H9 (cell line): ENCODE measurements around the gene CSNK2A2. TPM values are rescaled to one million over a fixed set of nuclear protein-coding genes. Genes with fewer than 3 reads are reported as not detected.

Experiments
- DNase-seq: peaks from one replicate; pipeline ENCODE4 v3.0.0-alpha.2; 2017
- H2AFZ ChIP-seq: one replicate; pipeline ENCODE4 v1.6.1; 2013; ENCODE audit warnings: mild to moderate bottlenecking, low read length, control low read depth, moderate library complexity
- H2AK5ac ChIP-seq: 2 replicates; pipeline ENCODE4 v1.6.1; 2013; ENCODE audit warnings: low read length, control low read depth, mixed read lengths; ENCODE audit not compliant: insufficient read length
- H2BK120ac ChIP-seq: one replicate; pipeline ENCODE4 v1.6.1; 2013; ENCODE audit warnings: low read depth, mild to moderate bottlenecking, low read length, control low read depth, inconsistent platforms; ENCODE audit not compliant: poor library complexity, severe bottlenecking
- H2BK12ac ChIP-seq: 2 replicates; pipeline ENCODE4 v1.6.1; 2013; ENCODE audit warnings: low read length, control low read depth, mixed read lengths, low read depth; ENCODE audit not compliant: insufficient read length
- H2BK15ac ChIP-seq: 2 replicates; pipeline ENCODE4 v1.6.1; 2013; ENCODE audit warnings: low read depth, low read length, control low read depth
- H2BK20ac ChIP-seq: one replicate; pipeline ENCODE4 v1.6.1; 2013; ENCODE audit warnings: low read depth, mild to moderate bottlenecking, low read length, control low read depth, inconsistent platforms; ENCODE audit not compliant: poor library complexity, severe bottlenecking
- H2BK5ac ChIP-seq: 2 replicates; pipeline ENCODE4 v1.6.1; 2013; ENCODE audit warnings: low read length, control low read depth, mixed read lengths; ENCODE audit not compliant: insufficient read length
- H3K14ac ChIP-seq: 2 replicates; pipeline ENCODE4 v1.6.1; 2013; ENCODE audit warnings: low read length, control low read depth; ENCODE audit not compliant: insufficient read depth
- H3K18ac ChIP-seq: 2 replicates; pipeline ENCODE4 v1.6.1; 2013; ENCODE audit warnings: low read depth, mild to moderate bottlenecking, mixed read lengths, low read length, control low read depth; ENCODE audit not compliant: insufficient read length
- H3K23ac ChIP-seq: 2 replicates; pipeline ENCODE4 v1.6.1; 2013; ENCODE audit warnings: low read length, control low read depth, mixed read lengths, low read depth; ENCODE audit not compliant: insufficient read length
- H3K23me2 ChIP-seq: 2 replicates; pipeline ENCODE4 v1.6.1; 2013; ENCODE audit warnings: low read depth, mild to moderate bottlenecking, mixed read lengths, low read length, control low read depth; ENCODE audit not compliant: insufficient read length, poor library complexity, severe bottlenecking
- H3K27ac ChIP-seq: 2 replicates; pipeline ENCODE4 v1.5.1; 2013; ENCODE audit warnings: low read length, control low read depth, mixed read lengths, low read depth; ENCODE audit not compliant: insufficient read length
- H3K27me3 ChIP-seq: 2 replicates; pipeline ENCODE4 v1.6.1; 2013; ENCODE audit warnings: low read length, control low read depth, inconsistent platforms; ENCODE audit not compliant: insufficient read depth
- H3K4ac ChIP-seq: 2 replicates; pipeline ENCODE4 v1.6.1; 2013; ENCODE audit warnings: low read depth, mild to moderate bottlenecking, control low read depth, inconsistent platforms, low read length, moderate library complexity
- H3K4me1 ChIP-seq: 2 replicates; pipeline ENCODE4 v1.6.1; 2013; ENCODE audit warnings: low read length, control low read depth, inconsistent platforms; ENCODE audit not compliant: insufficient read depth
- H3K4me2 ChIP-seq: 2 replicates; pipeline ENCODE4 v1.6.1; 2013; ENCODE audit warnings: low read length, control low read depth, mixed read lengths; ENCODE audit not compliant: insufficient read length, insufficient read depth
- H3K56ac ChIP-seq: 2 replicates; pipeline ENCODE4 v1.6.1; 2013; ENCODE audit warnings: low read depth, mild to moderate bottlenecking, mixed read lengths, low read length, control low read depth; ENCODE audit not compliant: insufficient read length
- H3K79me1 ChIP-seq: 2 replicates; pipeline ENCODE4 v1.6.1; 2013; ENCODE audit warnings: low read depth, mild to moderate bottlenecking, moderate library complexity, low read length, control low read depth, inconsistent platforms; ENCODE audit not compliant: insufficient read depth, poor library complexity, severe bottlenecking
- H3K79me2 ChIP-seq: 2 replicates; pipeline ENCODE4 v1.6.1; 2013; ENCODE audit warnings: low read length, control low read depth, inconsistent platforms; ENCODE audit not compliant: insufficient read depth
- H3K9ac ChIP-seq: 2 replicates; pipeline ENCODE4 v1.6.1; 2013; ENCODE audit warnings: low read length, control low read depth, mixed read lengths; ENCODE audit not compliant: insufficient read length; ENCODE audit errors: extremely low read depth
- H3K9me3 ChIP-seq: one replicate; pipeline ENCODE4 v1.6.1; 2013; ENCODE audit warnings: low read depth, low read length, inconsistent platforms; ENCODE audit not compliant: control insufficient read depth
- H3T11ph ChIP-seq: one replicate; pipeline ENCODE4 v1.6.1; 2013; ENCODE audit warnings: mild to moderate bottlenecking, low read length, control low read depth, inconsistent platforms
- H4K20me1 ChIP-seq: one replicate; pipeline ENCODE4 v1.6.1; 2013; ENCODE audit not compliant: control insufficient read depth, insufficient read length, insufficient read depth
- H4K5ac ChIP-seq: 2 replicates; pipeline ENCODE4 v1.6.1; 2013; ENCODE audit warnings: low read depth, mild to moderate bottlenecking, mixed read lengths, low read length, control low read depth; ENCODE audit not compliant: insufficient read length
- H4K8ac ChIP-seq: replicated peaks from 2 replicates; pipeline ENCODE4 v1.6.1; 2013; ENCODE audit warnings: low read length, control low read depth, mixed read lengths, low read depth; ENCODE audit not compliant: insufficient read length
- H4K91ac ChIP-seq: 2 replicates; pipeline ENCODE4 v1.6.1; 2013; ENCODE audit warnings: low read depth, mild to moderate bottlenecking, moderate library complexity, mixed read lengths, low read length, control low read depth; ENCODE audit not compliant: insufficient read length
- H3K27ac Mint-ChIP-seq, 3 experiments: 2 replicates in 2 of 3; 3 replicates in 1 of 3; pipeline ENCODE4 v1.8.0; 2020 to 2021; ENCODE audit warnings: mixed read lengths in 3 of 3, mild to moderate bottlenecking in 1 of 3, moderate library complexity in 1 of 3
- H3K27me3 Mint-ChIP-seq: 2 replicates; pipeline ENCODE4 v1.8.0; 2021; ENCODE audit warnings: low read depth, mild to moderate bottlenecking, moderate library complexity, mixed read lengths
- H3K36me3 Mint-ChIP-seq, 3 experiments: 2 replicates in 2 of 3; 3 replicates in 1 of 3; pipeline ENCODE4 v1.8.0; 2020 to 2021; ENCODE audit warnings: low read depth in 3 of 3, mixed read lengths in 3 of 3; ENCODE audit not compliant: insufficient read depth in 1 of 3
- H3K4me1 Mint-ChIP-seq, 2 experiments: 2 replicates each; pipeline ENCODE4 v1.8.0; 2020; ENCODE audit warnings: mixed read lengths in 2 of 2
- H3K4me3 Mint-ChIP-seq, 2 experiments: 2 replicates in 1 of 2; 3 replicates in 1 of 2; pipeline ENCODE4 v1.8.0; 2020 to 2021; ENCODE audit warnings: mild to moderate bottlenecking in 2 of 2, mixed read lengths in 2 of 2, moderate library complexity in 1 of 2
- H3K9me3 Mint-ChIP-seq, 2 experiments: 2 replicates in 1 of 2; 3 replicates in 1 of 2; pipeline ENCODE4 v1.8.0; 2020; ENCODE audit warnings: mild to moderate bottlenecking in 2 of 2, mixed read lengths in 2 of 2, moderate library complexity in 1 of 2
- CTCF ChIP-seq: fragments of 200-600 bp; sonication (generic); conservative IDR thresholded peaks from 3 replicates; pipeline ENCODE4 v1.8.0; 2021; ENCODE audit warnings: antibody characterized with exemption, mild to moderate bottlenecking
- WGBS: extraction: QIAGEN DNeasy Blood & Tissue Kit; methylation state at CpG from one replicate; pipeline ENCODE4 v1.1.7; 2013; ENCODE audit warnings: missing lambda C conversion rate, low lambda C conversion rate, mixed read lengths; ENCODE audit not compliant: insufficient read length; ENCODE audit errors: extremely low coverage; 5-methylcytosine and 5-hydroxymethylcytosine counted together
- total RNA-seq: library from RNA; stranded (reverse); gene quantifications from 2 replicates; pipeline ENCODE4 v1.2.1, GENCODE V29; 2021

CSNK2A2 gene
- total RNA-seq, 1 experiment from 2014 or later, result 134 TPM

DNA sequence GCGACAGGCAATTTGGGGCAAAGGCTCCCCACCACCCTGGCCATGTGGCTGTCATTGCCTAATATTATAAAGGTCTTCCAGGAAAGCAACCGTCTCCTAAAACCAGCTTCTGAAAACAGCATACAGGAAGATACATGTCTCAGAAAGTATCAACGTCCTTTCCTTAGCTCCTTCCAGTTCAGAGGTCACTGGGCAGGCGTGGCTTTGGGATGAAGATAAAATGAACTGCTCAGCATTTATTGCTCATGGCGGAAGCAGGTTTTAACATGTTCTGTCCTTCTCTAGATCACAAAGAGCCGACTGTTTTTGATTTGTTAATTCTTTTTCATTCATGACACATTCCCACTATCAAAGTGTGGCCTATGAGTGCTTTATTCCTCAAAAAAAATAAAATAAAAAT is 76.8 kb downstream of the CSNK2A2 start:
- H3K4me3 Mint-ChIP-seq, result no peak overlapping the region

More for the DNA sequence above, 76.8 kb downstream of the CSNK2A2 start:
- Histone ChIP-seq H3K27me3 (no peaks in the 10 kb centered on the region), H2BK15ac (no peak overlapping the region), H3K56ac (no peak overlapping the region), H3K9ac (no peak overlapping the region), H4K5ac (no peak overlapping the region), H3K23ac (no peak overlapping the region), H3K23me2 (no peaks in the 10 kb centered on the region), H3K4ac (no peak overlapping the region), H3K4me1 (peaks cover 3% of the 10 kb centered on the region; the same call in 1 of the 2 replicates), H2BK12ac (no peak overlapping the region), H3T11ph (no peak overlapping the region), H3K18ac (no peak overlapping the region), H3K9me3 (no peaks in the 10 kb centered on the region), H3K4me2 (no peak overlapping the region), H4K91ac (no peak overlapping the region), H4K20me1 (no peaks in the 10 kb centered on the region), H3K79me2 (peaks cover 32% of the 10 kb centered on the region), H2BK20ac (no peak overlapping the region), H2AK5ac (no peak overlapping the region), H3K79me1 (peaks cover 15% of the 10 kb centered on the region), H2BK5ac (no peak overlapping the region), H3K27ac (no peak overlapping the region), H2AFZ (no peak overlapping the region), H2BK120ac (no peak overlapping the region), H3K14ac (no peak overlapping the region), H4K8ac (no peak overlapping the region)
- peaks cover 1 to 8% (median 8%) of the 10 kb centered on the region in 3 experiments; a peak in 5 of 7 replicates for H3K36me3 Mint-ChIP-seq
- no peaks in the 10 kb centered on the region for H3K27me3 Mint-ChIP-seq
- no peak for DNase-seq
- no peaks in the 10 kb centered on the region for H3K9me3 Mint-ChIP-seq
- TF ChIP-seq CTCF, result no peak
- no peak overlapping the region for H3K27ac Mint-ChIP-seq
- H3K4me1 Mint-ChIP-seq, result peaks cover 14 to 22% of the 10 kb centered on the region in 2 experiments
- WGBS, result no CpG with 5 or more reads among the region's 6 CpGs
